Activated CD8-positive, alpha-beta T cell treated with anti-CD3 and anti-CD28 coated beads, Interleukin-2, amount 10 ng/mL, durations not matched to agents 7 days and 5 days (primary cell): ENCODE results near the gene CES2. TPM values are rescaled to one million over a fixed set of nuclear protein-coding genes. Genes with fewer than 3 reads are reported as not detected.
A peak's percentile ranks its signal among the peaks of the same experiment; 100 is the strongest.
"Not testable (repeated sequence)": the region's sequence is repeated elsewhere in the genome, so short reads cannot be mapped to it uniquely, and the experiment has no call there.

ENCODE experiments used
- ATAC-seq: fragments of 150-1000 bp; cut with Tn5 transposase; one replicate; pipeline ENCODE4 v1.10.0; 2021; ENCODE audit warnings: moderate library complexity
- CTCF ChIA-PET: fragments of 350-600 bp; sonication (Branson Sonifier 250); formaldehyde crosslinking; loops from one replicate; lab custom pipeline; 2021; ENCODE audit warnings: antibody characterized with exemption; lab: Charles Lee
- POLR2A ChIA-PET: fragments of 350-600 bp; sonication (Branson Sonifier 250); formaldehyde crosslinking; loops from one replicate; lab custom pipeline; 2021; ENCODE audit warnings: antibody characterized with exemption; lab: Charles Lee
- DNase-seq: peaks from one replicate; pipeline ENCODE4 v3.0.0-alpha.2; 2020
- H3K27ac Mint-ChIP-seq: one replicate; pipeline ENCODE4 v1.8.0; 2021; ENCODE audit warnings: mild to moderate bottlenecking, mixed read lengths
- H3K27me3 Mint-ChIP-seq: one replicate; pipeline ENCODE4 v1.8.0; 2021; ENCODE audit warnings: low read depth, mixed read lengths
- H3K36me3 Mint-ChIP-seq: one replicate; pipeline ENCODE4 v1.8.0; 2021; ENCODE audit warnings: low read depth, mixed read lengths
- H3K4me1 Mint-ChIP-seq: one replicate; pipeline ENCODE4 v1.8.0; 2021; ENCODE audit warnings: low read depth, mixed read lengths
- H3K4me3 Mint-ChIP-seq: one replicate; pipeline ENCODE4 v1.8.0; 2021; ENCODE audit warnings: mild to moderate bottlenecking, mixed read lengths
- H3K9me3 Mint-ChIP-seq: one replicate; pipeline ENCODE4 v1.8.0; 2022; ENCODE audit warnings: mixed read lengths; ENCODE audit not compliant: insufficient read depth
- total RNA-seq, 2 experiments: library from RNA; stranded (reverse); gene quantifications; one replicate each; pipeline ENCODE4 v1.2.3, GENCODE V29; 2021

The CES2 gene
- total RNA-seq, 2 experiments from 2014 or later: 29.7 to 34.0 TPM

GRCh38 chr16:66937725-66938337 lies 2.5 kb downstream of the CES2 start:
- ChIA-PET POLR2A (interaction anchor here (0.8 kb wide), 1 partner anchor 35 kb away, joined by 3 read pairs; no protein-coding TSS in a partner anchor), CTCF (interaction anchor here (1.0 to 1.3 kb wide), 4 partner anchors 9 to 199 kb away, joined by 3 to 4 read pairs (median 3); no protein-coding TSS in a partner anchor)
- peaks cover 40% of the 10 kb centered on the region for H3K4me1 Mint-ChIP-seq
- ATAC-seq (no peak), DNase-seq (no peak)
- H3K4me3 Mint-ChIP-seq: no peak overlapping the region
- H3K27me3 Mint-ChIP-seq: no peaks in the 10 kb centered on the region
- H3K27ac Mint-ChIP-seq: peak overlapping the region; percentile 23
- peaks cover 44% of the 10 kb centered on the region for H3K36me3 Mint-ChIP-seq
- H3K9me3 Mint-ChIP-seq: no peaks in the 10 kb centered on the region

DNA sequence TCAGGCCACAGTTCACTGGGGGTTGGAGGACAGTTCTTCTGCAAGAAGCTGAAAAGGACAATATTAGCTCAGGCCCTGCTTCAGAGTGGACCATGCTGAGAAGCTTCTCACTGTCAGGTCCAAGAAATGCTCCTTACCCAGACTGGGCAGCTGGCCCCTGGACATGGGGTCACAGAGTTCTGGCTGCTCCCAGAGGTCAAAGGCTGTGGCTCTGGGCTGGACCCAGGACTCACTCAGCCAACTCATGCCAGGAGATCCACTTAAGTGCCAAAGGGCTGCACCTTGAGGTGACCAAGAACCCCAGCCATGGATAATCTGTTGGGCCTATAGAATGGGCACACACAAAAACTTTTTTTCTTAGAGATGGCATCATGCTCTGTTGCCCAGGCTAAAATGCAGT lies 4.0 kb downstream of the CES2 start:
- no peaks in the 10 kb centered on the region for H3K27me3 Mint-ChIP-seq
- H3K36me3 Mint-ChIP-seq: peaks cover 33% of the 10 kb centered on the region
- CTCF ChIA-PET: no interaction called here
- peaks cover 26% of the 10 kb centered on the region for H3K4me1 Mint-ChIP-seq
- POLR2A ChIA-PET: no interaction called here
- no peaks in the 10 kb centered on the region for H3K9me3 Mint-ChIP-seq
- no peak for ATAC-seq
- no peak overlapping the region for H3K27ac Mint-ChIP-seq
- H3K4me3 Mint-ChIP-seq: no peak overlapping the region
- DNase-seq: no peak

- Mint-ChIP-seq H3K4me3 (no peak overlapping the region), H3K36me3 (peaks cover 30% of the 10 kb centered on the region), H3K27ac (no peak overlapping the region), H3K9me3 (no peaks in the 10 kb centered on the region), H3K27me3 (no peaks in the 10 kb centered on the region), H3K4me1 (peaks cover 23% of the 10 kb centered on the region)
- ATAC-seq (no peak), DNase-seq (no peak)
- ChIA-PET CTCF (no interaction called here), POLR2A (no interaction called here)
These were observed 4.9 kb downstream of the CES2 start for GRCh38 chr16:66940236-66940635.

- H3K27me3 Mint-ChIP-seq: no peaks in the 10 kb centered on the region
- ATAC-seq (no peak), DNase-seq (no peak)
- peaks cover 9% of the 10 kb centered on the region for H3K4me1 Mint-ChIP-seq
- CTCF ChIA-PET: interaction anchor here (1.5 kb wide), 1 partner anchor 212 kb away, joined by 4 read pairs; no protein-coding TSS in a partner anchor
- H3K9me3 Mint-ChIP-seq: no peaks in the 10 kb centered on the region
- POLR2A ChIA-PET: no interaction called here
- H3K36me3 Mint-ChIP-seq: peaks cover 20% of the 10 kb centered on the region
- H3K27ac Mint-ChIP-seq: peak overlapping the region; percentile 11
- no peak overlapping the region for H3K4me3 Mint-ChIP-seq
These were observed 7.7 kb downstream of the CES2 start for GRCh38 chr16:66942981-66943380.

GRCh38 chr16:66943426-66944053 lies 8.2 kb downstream of the CES2 start:
- ChIA-PET CTCF (interaction anchor here (0.9 to 1.7 kb wide), 4 partner anchors 9 to 242 kb away, joined by 3 to 5 read pairs (median 4); partner anchors contain the start of gene CIAO2B), POLR2A (interaction anchor here (1.8 kb wide), 1 partner anchor 9 kb away, joined by 8 read pairs; the partner anchor contains the start of gene CIAO2B)
- peaks cover 15% of the 10 kb centered on the region for H3K4me1 Mint-ChIP-seq
- peaks cover 6% of the 10 kb centered on the region for H3K27me3 Mint-ChIP-seq
- no peak overlapping the region for H3K4me3 Mint-ChIP-seq
- no peaks in the 10 kb centered on the region for H3K9me3 Mint-ChIP-seq
- no peak overlapping the region for H3K27ac Mint-ChIP-seq
- DNase-seq (no peak), ATAC-seq (no peak)
- H3K36me3 Mint-ChIP-seq: peaks cover 20% of the 10 kb centered on the region

DNA sequence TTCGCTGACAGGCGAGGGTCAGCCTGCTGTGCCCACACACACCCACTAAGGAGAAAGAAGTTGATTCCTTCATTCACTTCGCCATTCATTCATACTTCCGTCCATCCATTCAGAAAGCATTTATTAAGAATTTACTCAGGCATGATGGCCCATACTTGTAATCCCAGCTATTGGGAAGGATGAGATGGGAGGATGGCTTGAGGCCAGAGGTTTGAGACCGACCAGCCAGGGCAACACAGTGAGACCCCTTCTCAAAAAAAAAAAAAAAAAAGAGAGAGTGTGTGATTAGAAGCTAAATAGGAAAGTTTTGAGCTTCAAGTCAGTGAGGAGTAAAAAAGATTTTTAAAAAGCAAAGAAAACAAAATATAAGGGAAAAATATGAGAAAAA lies 8.7 kb downstream of the CES2 start:
- POLR2A ChIA-PET: interaction anchor here (1.8 kb wide), 1 partner anchor 10 kb away, joined by 8 read pairs; the partner anchor contains the start of gene CIAO2B
- peaks cover 20% of the 10 kb centered on the region for H3K36me3 Mint-ChIP-seq
- no peak overlapping the region for H3K27ac Mint-ChIP-seq
- no peaks in the 10 kb centered on the region for H3K9me3 Mint-ChIP-seq
- no peak for ATAC-seq
- peaks cover 17% of the 10 kb centered on the region for H3K4me1 Mint-ChIP-seq
- H3K27me3 Mint-ChIP-seq: peaks cover 11% of the 10 kb centered on the region
- no peak for DNase-seq
- H3K4me3 Mint-ChIP-seq: no peak overlapping the region
- CTCF ChIA-PET: interaction anchor here (0.9 to 1.7 kb wide), 4 partner anchors 10 to 241 kb away, joined by 3 to 5 read pairs (median 4); partner anchors contain the start of gene CIAO2B

DNA sequence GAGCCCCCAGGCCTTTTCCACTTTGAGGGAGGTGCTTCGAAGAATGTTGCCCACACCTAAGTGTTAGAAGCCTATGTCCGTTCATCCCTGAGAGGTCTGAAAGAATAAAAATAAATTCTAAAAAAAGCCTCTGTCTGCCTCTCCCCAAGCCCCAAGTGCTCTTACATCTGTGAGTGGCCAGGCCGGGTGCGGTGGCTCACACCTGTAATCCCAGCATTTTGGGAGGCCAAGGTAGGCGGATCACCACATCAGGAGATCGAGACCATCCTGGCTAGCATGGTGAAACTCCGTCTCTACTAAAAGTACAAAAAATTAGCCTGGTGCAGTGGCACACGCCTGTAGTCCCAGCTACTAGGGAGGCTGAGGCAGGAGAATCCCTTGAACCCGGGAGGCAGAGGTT lies 9.7 kb downstream of the CES2 start:
- not testable (repeated sequence) for H3K9me3 Mint-ChIP-seq, H3K4me3 Mint-ChIP-seq, DNase-seq, H3K27ac Mint-ChIP-seq, ATAC-seq
- Mint-ChIP-seq H3K36me3 (peaks cover 20% of the 10 kb centered on the region), H3K27me3 (peaks cover 20% of the 10 kb centered on the region), H3K4me1 (peaks cover 19% of the 10 kb centered on the region)
- POLR2A ChIA-PET: interaction anchor here (1.8 kb wide), 1 partner anchor 11 kb away, joined by 8 read pairs; the partner anchor contains the start of gene CIAO2B
- CTCF ChIA-PET: interaction anchor here (0.6 to 1.7 kb wide), 3 partner anchors 9 to 240 kb away, joined by 3 to 7 read pairs (median 5); no protein-coding TSS in a partner anchor

DNA sequence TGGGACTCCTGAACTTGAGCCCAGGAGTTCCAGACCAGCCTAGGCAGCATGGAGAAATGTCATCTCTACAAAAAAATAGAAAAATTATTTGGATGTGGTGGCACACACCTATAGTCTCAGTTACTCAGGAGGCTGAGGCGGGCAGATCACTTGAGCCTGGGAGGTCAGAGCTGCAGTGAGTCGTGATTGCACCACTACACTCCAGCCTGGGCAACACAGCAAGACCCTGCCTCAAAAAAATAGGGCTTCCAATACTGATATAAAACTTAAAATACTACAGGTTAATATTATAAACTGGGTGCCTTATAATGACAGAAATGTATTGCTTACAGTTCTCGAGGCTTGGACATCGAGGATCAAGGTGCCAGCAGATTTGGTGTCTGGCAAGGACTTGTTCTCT lies 10.6 kb downstream of the CES2 start:
- no peak overlapping the region for H3K4me3 Mint-ChIP-seq
- H3K4me1 Mint-ChIP-seq: peaks cover 23% of the 10 kb centered on the region
- ChIA-PET POLR2A (no interaction called here), CTCF (interaction anchor here (1.4 to 2.1 kb wide), 2 partner anchors 8 to 209 kb away, joined by 7 to 10 read pairs; no protein-coding TSS in a partner anchor)
- peaks cover 23% of the 10 kb centered on the region for H3K36me3 Mint-ChIP-seq
- H3K27ac Mint-ChIP-seq: no peak overlapping the region
- ATAC-seq: no peak
- H3K27me3 Mint-ChIP-seq: peaks cover 25% of the 10 kb centered on the region
- DNase-seq: no peak
- H3K9me3 Mint-ChIP-seq: no peaks in the 10 kb centered on the region

- no peak for ATAC-seq
- H3K27me3 Mint-ChIP-seq: peaks cover 31% of the 10 kb centered on the region
- DNase-seq: no peak
- peaks cover 4% of the 10 kb centered on the region for H3K9me3 Mint-ChIP-seq
- H3K4me1 Mint-ChIP-seq: peaks cover 23% of the 10 kb centered on the region
- no peak overlapping the region for H3K27ac Mint-ChIP-seq
- H3K4me3 Mint-ChIP-seq: no peak overlapping the region
- ChIA-PET CTCF (interaction anchor here (0.9 to 2.1 kb wide), 3 partner anchors 15 to 209 kb away, joined by 3 to 10 read pairs (median 10); partner anchors contain the start of gene CES3), POLR2A (no interaction called here)
- peaks cover 19% of the 10 kb centered on the region for H3K36me3 Mint-ChIP-seq
These were observed 11.2 kb downstream of the CES2 start for GRCh38 chr16:66946541-66946940.

GRCh38 chr16:66946974-66947301 lies 11.6 kb downstream of the CES2 start:
- Mint-ChIP-seq H3K27ac (no peak overlapping the region), H3K36me3 (peaks cover 16% of the 10 kb centered on the region), H3K4me3 (peak overlapping the region; percentile 81), H3K4me1 (peaks cover 23% of the 10 kb centered on the region), H3K27me3 (peaks cover 35% of the 10 kb centered on the region), H3K9me3 (peaks cover 7% of the 10 kb centered on the region)
- ChIA-PET POLR2A (no interaction called here), CTCF (interaction anchor here (0.9 to 2.1 kb wide), 13 partner anchors 12 to 214 kb away, joined by 3 to 10 read pairs (median 4); partner anchors contain the start of gene CES3)
- ATAC-seq (no peak), DNase-seq (no peak)

GRCh38 chr16:66947302-66948065 lies 12.2 kb downstream of the CES2 start:
- H3K27ac Mint-ChIP-seq: no peak overlapping the region
- CTCF ChIA-PET: interaction anchor here (0.7 to 2.1 kb wide), 16 partner anchors 11 to 297 kb away, joined by 3 to 10 read pairs (median 4); partner anchors contain the start of gene CES3
- peaks cover 7% of the 10 kb centered on the region for H3K9me3 Mint-ChIP-seq
- POLR2A ChIA-PET: interaction anchor here (0.5 kb wide), 1 partner anchor 245 kb away, joined by 4 read pairs; no protein-coding TSS in a partner anchor
- DNase-seq (peak; percentile 91), ATAC-seq (peak; percentile 90)
- H3K4me1 Mint-ChIP-seq: peaks cover 23% of the 10 kb centered on the region
- H3K27me3 Mint-ChIP-seq: peaks cover 36% of the 10 kb centered on the region
- peak overlapping the region; percentile 81 for H3K4me3 Mint-ChIP-seq
- H3K36me3 Mint-ChIP-seq: peaks cover 12% of the 10 kb centered on the region
